NCI-H187 (cell line): Measurements from ENCODE around the gene NPR2.

Source experiments
- DNase-seq, 2 experiments: peaks; one replicate each; lab custom pipeline; 2025; lab: John Stamatoyannopoulos, UW

Gene NPR2

GRCh38 chr9:35791297-35791921 lies at the start of gene NPR2:
NPR2 (plus strand) TSS chr9:35791591; CDS start chr9:35792409, 818 bp downstream.
- DNase-seq = no peak

GRCh38 chr9:35741740-35742139 lies 49.7 kb upstream of the NPR2 start:
- DNase-seq = no peak

GRCh38 chr9:35743452-35743851 lies 47.9 kb upstream of the NPR2 start:
- DNase-seq = no peak

GRCh38 chr9:35743880-35744518 lies 47.4 kb upstream of the NPR2 start:
- no peak for DNase-seq

- DNase-seq = no peak
Measured at GRCh38 chr9:35745569-35745968, 45.8 kb upstream of the NPR2 start.

GRCh38 chr9:35746583-35746982 lies 44.8 kb upstream of the NPR2 start:
- no peak for DNase-seq

- DNase-seq = no peak
Measured at GRCh38 chr9:35748242-35748857, 43.0 kb upstream of the NPR2 start.

GRCh38 chr9:35748858-35749514 lies 42.4 kb upstream of the NPR2 start, which contains the start of the genes GBA2 and RGP1:
GBA2 (minus strand) TSS chr9:35749228; CDS start chr9:35748704, 524 bp downstream.
RGP1 (plus strand) TSS chr9:35749287; CDS start chr9:35749756, 469 bp downstream.
- no peak for DNase-seq

- DNase-seq = no peak
Measured at GRCh38 chr9:35749515-35750255, 41.7 kb upstream of the NPR2 start.

- no peak for DNase-seq
Measured at GRCh38 chr9:35750256-35750531, 41.2 kb upstream of the NPR2 start.

GRCh38 chr9:35753466-35753865 lies 37.9 kb upstream of the NPR2 start:
- DNase-seq = no peak

- no peak for DNase-seq
Measured at GRCh38 chr9:35754264-35754663, 37.1 kb upstream of the NPR2 start, which contains the start of gene MSMP. MSMP (minus strand) TSS chr9:35754276; CDS start chr9:35754129, 147 bp downstream.

- DNase-seq = no peak
Measured at GRCh38 chr9:35755071-35755470, 36.3 kb upstream of the NPR2 start.

GRCh38 chr9:35756275-35757225 lies 34.8 kb upstream of the NPR2 start:
- peak in 1 of 2 experiments; percentile 35 for DNase-seq

- no peak for DNase-seq
Measured at GRCh38 chr9:35757226-35757891, 34.0 kb upstream of the NPR2 start.

- DNase-seq = no peak
Measured at GRCh38 chr9:35757892-35758275, 33.5 kb upstream of the NPR2 start.

GRCh38 chr9:35758475-35759050 lies 32.8 kb upstream of the NPR2 start:
- no peak for DNase-seq

GRCh38 chr9:35759795-35760194 lies 31.6 kb upstream of the NPR2 start:
- no peak for DNase-seq

GRCh38 chr9:35760651-35761050 lies 30.7 kb upstream of the NPR2 start:
- no peak for DNase-seq

- DNase-seq = no peak
Measured at GRCh38 chr9:35763181-35763580, 28.2 kb upstream of the NPR2 start.
